GM23338 (cell line): ENCODE data around the gene CMTM6. TPM values are rescaled to one million over a fixed set of nuclear protein-coding genes. Genes with fewer than 3 reads are reported as not detected.
"Not testable (repeated sequence)": the region's sequence is repeated elsewhere in the genome, so short reads cannot be mapped to it uniquely, and the experiment has no call there.

Experiments used
- ATAC-seq: fragments of 200-7000 bp; cut with Tn5 transposase; 3 replicates; pipeline ENCODE4 v1.9.1; 2020
- DNase-seq: peaks from one replicate; pipeline ENCODE4 v3.0.0-alpha.2; 2015; ENCODE audit warnings: low spot score
- H2AFZ ChIP-seq: fragments of 200-600 bp; sonication (generic); 2 replicates; pipeline ENCODE4 v1.8.0; 2016; ENCODE audit warnings: antibody characterized with exemption, mild to moderate bottlenecking, moderate library complexity
- H3F3A ChIP-seq: fragments of 200-600 bp; sonication (generic); replicated peaks from 2 replicates; pipeline ENCODE4 v1.8.0; 2017; ENCODE audit warnings: antibody characterized with exemption, mixed run types, low read depth
- H3K27ac ChIP-seq: fragments of 200-600 bp; sonication (generic); 2 replicates; pipeline ENCODE4 v1.6.1; 2016; ENCODE audit warnings: low read depth
- H3K27me3 ChIP-seq: fragments of 200-600 bp; sonication (generic); 2 replicates; pipeline ENCODE4 v1.8.0; 2016; ENCODE audit warnings: mild to moderate bottlenecking, mixed run types, moderate library complexity; ENCODE audit not compliant: insufficient read depth
- H3K36me3 ChIP-seq: fragments of 200-600 bp; sonication (generic); 2 replicates; pipeline ENCODE4 v1.8.0; 2016; ENCODE audit warnings: mild to moderate bottlenecking; ENCODE audit not compliant: insufficient read depth
- H3K4me1 ChIP-seq: fragments of 200-600 bp; sonication (generic); 2 replicates; pipeline ENCODE4 v1.8.0; 2016; ENCODE audit warnings: mild to moderate bottlenecking, moderate library complexity; ENCODE audit not compliant: insufficient read depth
- H3K4me2 ChIP-seq: fragments of 200-600 bp; sonication (generic); 2 replicates; pipeline ENCODE4 v1.7.1; 2017; ENCODE audit warnings: mixed run types
- H3K4me3 ChIP-seq: fragments of 200-600 bp; sonication (generic); 2 replicates; pipeline ENCODE4 v1.6.1; 2016; ENCODE audit warnings: mixed run types
- H3K79me2 ChIP-seq: fragments of 200-600 bp; sonication (generic); replicated peaks from 2 replicates; pipeline ENCODE4 v1.8.0; 2017; ENCODE audit warnings: mild to moderate bottlenecking; ENCODE audit not compliant: insufficient read depth
- H3K9me2 ChIP-seq: fragments of 200-600 bp; sonication (generic); 2 replicates; pipeline ENCODE4 v1.8.0; 2017; ENCODE audit not compliant: insufficient read depth
- H4K20me1 ChIP-seq: fragments of 200-600 bp; sonication (generic); replicated peaks from 2 replicates; pipeline ENCODE4 v1.8.0; 2017; ENCODE audit warnings: mild to moderate bottlenecking; ENCODE audit not compliant: insufficient read depth
- H3K27ac Mint-ChIP-seq: 2 replicates; pipeline ENCODE4 v1.8.0; 2020; ENCODE audit warnings: inconsistent platforms, mild to moderate bottlenecking, moderate library complexity, mixed read lengths
- H3K27me3 Mint-ChIP-seq: 3 replicates; pipeline ENCODE4 v1.8.0; 2022; ENCODE audit warnings: low read depth, mild to moderate bottlenecking, moderate library complexity, mixed read lengths, inconsistent platforms; ENCODE audit not compliant: insufficient read depth, poor library complexity
- H3K36me3 Mint-ChIP-seq: 3 replicates; pipeline ENCODE4 v1.8.0; 2021; ENCODE audit warnings: low read depth, mild to moderate bottlenecking, inconsistent platforms, moderate library complexity, mixed read lengths
- H3K4me1 Mint-ChIP-seq: 3 replicates; pipeline ENCODE4 v1.8.0; 2020; ENCODE audit warnings: mild to moderate bottlenecking, inconsistent platforms, mixed read lengths
- H3K4me3 Mint-ChIP-seq: 3 replicates; pipeline ENCODE4 v1.8.0; 2021; ENCODE audit warnings: moderate library complexity, mild to moderate bottlenecking, inconsistent platforms, mixed read lengths
- H3K9me3 Mint-ChIP-seq: 3 replicates; pipeline ENCODE4 v1.8.0; 2020; ENCODE audit warnings: moderate library complexity, mild to moderate bottlenecking, inconsistent platforms, mixed read lengths
- EZH2phosphoT487 ChIP-seq: fragments of 200-600 bp; sonication (generic); IDR thresholded peaks from one replicate; pipeline ENCODE4 v1.8.1; 2018; ENCODE audit warnings: antibody characterized with exemption; ENCODE audit not compliant: unreplicated experiment
- ZNF331 ChIP-seq: fragments of 250-450 bp; sonication (Bioruptor Pico); IDR thresholded peaks from 2 replicates; pipeline ENCODE4 v1.5.0; 2020; ENCODE audit warnings: low read depth, mild to moderate bottlenecking, moderate library complexity
- polyA plus RNA-seq: library from polyadenylated mRNA; unstranded; fragments of >200 nt; fragmentation: Nextera tagmentation; extraction: Ambion mirVana; gene quantifications from 2 replicates; pipeline ENCODE4 v1.2.1, GENCODE V29; 2016
- total RNA-seq: library from RNA; depleted of rRNA; stranded (reverse); fragments of >200 nt; shearing (Covaris generic); gene quantifications from 2 replicates; pipeline ENCODE4 v1.2.3, GENCODE V29; 2014
- TF ChIP-seq, protein P1 (sequence below), 2 experiments: fragments of 200-600 bp in 1 of 2; sonication (generic) in 1 of 2; conservative IDR thresholded peaks; 2 replicates each; pipeline versions ENCODE4 v1.5.1 to v1.6.1; 2016 to 2017; ENCODE audit warnings: antibody characterized with exemption in 2 of 2, low read depth in 2 of 2, mild to moderate bottlenecking in 2 of 2, moderate library complexity in 1 of 2

CMTM6 gene
- total and polyA plus RNA-seq, 2 experiments from 2014 or later: 42.3 to 123 TPM

DNA sequence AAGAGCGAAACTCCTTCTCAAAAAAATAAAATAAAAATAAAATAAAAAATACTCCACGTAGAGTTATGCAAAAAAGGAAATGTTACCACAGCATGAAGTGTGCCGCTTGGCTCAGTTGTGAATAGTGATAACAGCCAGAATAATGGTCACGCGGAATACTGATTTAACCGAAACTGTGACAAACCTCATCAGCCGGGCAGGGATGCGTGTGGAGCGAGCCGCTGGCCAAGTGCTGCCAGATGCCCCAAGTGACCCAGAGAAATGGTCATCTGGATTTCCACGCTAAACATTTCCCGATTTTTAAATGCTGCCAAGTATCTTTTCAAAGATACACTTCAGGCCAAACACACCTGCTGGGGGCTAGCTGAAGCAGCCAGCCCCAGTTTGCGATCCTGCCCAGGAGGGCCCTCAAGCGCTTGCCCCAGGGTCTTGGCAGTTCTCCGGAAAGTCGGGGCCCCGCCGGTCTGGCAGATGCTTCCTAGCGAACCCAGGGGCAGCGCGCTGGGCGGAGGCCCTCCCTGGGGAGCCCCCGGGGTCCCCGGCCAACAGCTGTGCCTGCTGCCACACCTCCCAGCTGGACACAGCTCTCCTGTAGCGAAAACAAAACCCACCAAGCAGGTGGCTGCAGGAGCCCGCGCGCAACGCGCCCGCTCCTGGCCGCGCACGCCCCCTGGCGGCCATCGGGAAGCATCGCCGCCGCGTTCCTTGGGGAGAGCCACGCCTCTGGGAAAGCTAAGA is 35.1 kb downstream of the CMTM6 start:
- no peaks in the 10 kb centered on the region for H4K20me1 ChIP-seq
- no peaks in the 10 kb centered on the region for H3K27me3 ChIP-seq
- no peak overlapping the region for H3K4me3 Mint-ChIP-seq
- no peaks in the 10 kb centered on the region for H3K36me3 ChIP-seq
- H3K4me1 Mint-ChIP-seq: peaks cover 11% of the 10 kb centered on the region
- H3K79me2 ChIP-seq: no peaks in the 10 kb centered on the region
- H3K4me2 ChIP-seq: peak overlapping the region; percentile 76
- no peaks in the 10 kb centered on the region; the same call in 1 of the 3 replicates for H3K36me3 Mint-ChIP-seq
- no peak overlapping the region for H2AFZ ChIP-seq
- H3K27ac Mint-ChIP-seq: no peak overlapping the region
- DNase-seq (peak; percentile 77), ATAC-seq (peak; percentile 95)
- H3K27ac ChIP-seq: no peak overlapping the region
- H3K4me1 ChIP-seq: peaks cover 17% of the 10 kb centered on the region
- H3F3A ChIP-seq: no peaks in the 10 kb centered on the region
- TF ChIP-seq, protein P1, sequence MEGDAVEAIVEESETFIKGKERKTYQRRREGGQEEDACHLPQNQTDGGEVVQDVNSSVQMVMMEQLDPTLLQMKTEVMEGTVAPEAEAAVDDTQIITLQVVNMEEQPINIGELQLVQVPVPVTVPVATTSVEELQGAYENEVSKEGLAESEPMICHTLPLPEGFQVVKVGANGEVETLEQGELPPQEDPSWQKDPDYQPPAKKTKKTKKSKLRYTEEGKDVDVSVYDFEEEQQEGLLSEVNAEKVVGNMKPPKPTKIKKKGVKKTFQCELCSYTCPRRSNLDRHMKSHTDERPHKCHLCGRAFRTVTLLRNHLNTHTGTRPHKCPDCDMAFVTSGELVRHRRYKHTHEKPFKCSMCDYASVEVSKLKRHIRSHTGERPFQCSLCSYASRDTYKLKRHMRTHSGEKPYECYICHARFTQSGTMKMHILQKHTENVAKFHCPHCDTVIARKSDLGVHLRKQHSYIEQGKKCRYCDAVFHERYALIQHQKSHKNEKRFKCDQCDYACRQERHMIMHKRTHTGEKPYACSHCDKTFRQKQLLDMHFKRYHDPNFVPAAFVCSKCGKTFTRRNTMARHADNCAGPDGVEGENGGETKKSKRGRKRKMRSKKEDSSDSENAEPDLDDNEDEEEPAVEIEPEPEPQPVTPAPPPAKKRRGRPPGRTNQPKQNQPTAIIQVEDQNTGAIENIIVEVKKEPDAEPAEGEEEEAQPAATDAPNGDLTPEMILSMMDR (conservative IDR thresholded peaks at IDR 0.05; ENCODE audit: low read depth in 2 of 2): peak; percentile 94 to 99
- TF ChIP-seq ZNF331: no peak
- no peak for TF ChIP-seq EZH2phosphoT487
- peak overlapping the region; percentile 47; the same call in 1 of the 2 replicates for H3K4me3 ChIP-seq
- H3K27me3 Mint-ChIP-seq: no peaks in the 10 kb centered on the region
- H3K9me3 Mint-ChIP-seq: no peaks in the 10 kb centered on the region
- H3K9me2 ChIP-seq: peaks cover 5% of the 10 kb centered on the region; the same call in 1 of the 2 replicates

- H3K9me2 ChIP-seq, H3K4me3 Mint-ChIP-seq, H3K27ac Mint-ChIP-seq, DNase-seq, H3K4me3 ChIP-seq, H4K20me1 ChIP-seq, H3K9me3 Mint-ChIP-seq, H3F3A ChIP-seq, H3K27me3 Mint-ChIP-seq, H3K27me3 ChIP-seq, H3K36me3 ChIP-seq, H3K4me2 ChIP-seq, H3K27ac ChIP-seq, H3K36me3 Mint-ChIP-seq, ATAC-seq, H2AFZ ChIP-seq, H3K79me2 ChIP-seq: not testable (repeated sequence)
- peaks cover 24% of the 10 kb centered on the region for H3K4me1 ChIP-seq
- peaks cover 11% of the 10 kb centered on the region for H3K4me1 Mint-ChIP-seq
Measured at GRCh38 chr3:32466808-32467207, 35.8 kb downstream of the CMTM6 start.

GRCh38 chr3:32464726-32465125 is 37.9 kb downstream of the CMTM6 start:
- H3K27me3 Mint-ChIP-seq, H3K79me2 ChIP-seq, H3K9me3 Mint-ChIP-seq, ATAC-seq, H3K4me3 Mint-ChIP-seq, H4K20me1 ChIP-seq, H3K27ac Mint-ChIP-seq, DNase-seq, H3K36me3 Mint-ChIP-seq, H2AFZ ChIP-seq, H3K36me3 ChIP-seq, H3K4me3 ChIP-seq, H3K9me2 ChIP-seq, H3K27me3 ChIP-seq, H3K27ac ChIP-seq, H3K4me2 ChIP-seq, H3F3A ChIP-seq: not testable (repeated sequence)
- peaks cover 40% of the 10 kb centered on the region for H3K4me1 ChIP-seq
- peaks cover 12% of the 10 kb centered on the region for H3K4me1 Mint-ChIP-seq

- not testable (repeated sequence) for H3K9me2 ChIP-seq, H3K4me3 Mint-ChIP-seq, H3K27ac ChIP-seq
Measured at GRCh38 chr3:32463415-32463814, 39.2 kb downstream of the CMTM6 start.

GRCh38 chr3:32462191-32462986 is 40.3 kb downstream of the CMTM6 start:
- not testable (repeated sequence) for H3F3A ChIP-seq, DNase-seq, H2AFZ ChIP-seq, ATAC-seq, H3K27ac Mint-ChIP-seq, H3K4me3 Mint-ChIP-seq, H4K20me1 ChIP-seq, H3K9me2 ChIP-seq, H3K4me3 ChIP-seq, H3K36me3 Mint-ChIP-seq, H3K36me3 ChIP-seq, H3K9me3 Mint-ChIP-seq, H3K27me3 ChIP-seq, H3K27me3 Mint-ChIP-seq, H3K79me2 ChIP-seq
- H3K4me1 Mint-ChIP-seq: peaks cover 19% of the 10 kb centered on the region
- H3K4me1 ChIP-seq: peaks cover 49% of the 10 kb centered on the region
- peak overlapping the region; percentile 97 for H3K27ac ChIP-seq
- H3K4me2 ChIP-seq: peak overlapping the region; percentile 71

More at GRCh38 chr3:32463415-32463814, 39.2 kb downstream of the CMTM6 start:
- not testable (repeated sequence) for H3K79me2 ChIP-seq, H3K27ac Mint-ChIP-seq, DNase-seq, H3K36me3 ChIP-seq, H3K36me3 Mint-ChIP-seq, H3K27me3 Mint-ChIP-seq, H3K9me3 Mint-ChIP-seq, H3K27me3 ChIP-seq, H3K4me3 ChIP-seq, H2AFZ ChIP-seq, H4K20me1 ChIP-seq, H3F3A ChIP-seq, ATAC-seq
- peaks cover 47% of the 10 kb centered on the region for H3K4me1 ChIP-seq
- H3K4me1 Mint-ChIP-seq: peaks cover 13% of the 10 kb centered on the region
- 0 out of 2 replicates have a peak overlapping the region, but pooled peaks have one; percentile 71 for H3K4me2 ChIP-seq
